Gastroesophageal sphincter (tissue), 4 donors: Measurements from ENCODE around the gene LIN9. TPM values are rescaled to one million over a fixed set of nuclear protein-coding genes. Genes with fewer than 3 reads are reported as not detected.
"Not testable (repeated sequence)": the region's sequence is repeated elsewhere in the genome, so short reads cannot be mapped to it uniquely, and the experiment has no call there.

ENCODE experiments used
- ATAC-seq: fragments of 150-250 bp; one replicate; pipeline ENCODE4 v1.9.1; 2016; ENCODE audit warnings: mild to moderate bottlenecking, moderate library complexity
- H3K27ac ChIP-seq, 4 donors: fragments of 200-600 bp; sonication (generic) in 3 of 4; 1 replicate in 3 of 4; 2 replicates in 1 of 4; pipeline ENCODE4 v1.5.1; 2016 to 2019
- H3K27me3 ChIP-seq: fragments of 200-600 bp; sonication (generic); one replicate; pipeline ENCODE4 v1.5.1; 2019
- H3K36me3 ChIP-seq, 2 donors: fragments of 200-600 bp; sonication (generic); one replicate each; pipeline ENCODE4 v1.5.1; 2019; ENCODE audit warnings: control low read depth in 1 of 2
- H3K4me1 ChIP-seq, 3 donors: fragments of 200-600 bp; sonication (generic); 1 replicate in 2 of 3; 2 replicates in 1 of 3; pipeline ENCODE4 v1.5.1; 2016 to 2019; ENCODE audit warnings: control low read depth in 2 of 3
- H3K4me3 ChIP-seq, 2 donors: fragments of 200-600 bp; sonication (generic); one replicate each; pipeline ENCODE4 v1.5.1; 2019; ENCODE audit warnings: mild to moderate bottlenecking in 1 of 2, moderate library complexity in 1 of 2
- H3K9me3 ChIP-seq, 3 donors: fragments of 200-600 bp; sonication (generic); one replicate each; pipeline ENCODE4 v1.5.1; 2017 to 2019; ENCODE audit warnings: control low read depth in 2 of 3
- EP300 ChIP-seq: sonication (generic); formaldehyde crosslinking; IDR thresholded peaks from one replicate; pipeline ENCODE4 v1.6.1; 2017; ENCODE audit warnings: antibody characterized with exemption, mild to moderate bottlenecking
- POLR2A ChIP-seq, 2 donors: fragments of 450-650 bp; IDR thresholded peaks; one replicate each; pipeline ENCODE4 v1.6.1; 2017; ENCODE audit warnings: antibody characterized with exemption in 2 of 2, mild to moderate bottlenecking in 2 of 2, moderate library complexity in 1 of 2
- POLR2AphosphoS5 ChIP-seq: sonication (generic); formaldehyde crosslinking; IDR thresholded peaks from one replicate; pipeline ENCODE4 v1.6.1; 2017; ENCODE audit warnings: antibody characterized with exemption
- WGBS, 2 donors: methylation state at CpG; one replicate each; pipeline ENCODE4 v1.1.5; 2018; ENCODE audit warnings: low coverage in 1 of 2; 5-methylcytosine and 5-hydroxymethylcytosine counted together
- total RNA-seq, 4 donors: library from RNA; depleted of rRNA; stranded (reverse); fragments of >200 nt; gene quantifications; one replicate each; pipeline ENCODE4 v1.1.0, GENCODE V29; 2016
- TF ChIP-seq, protein P1 (sequence below), 4 experiments: fragments of 200-600 bp in 2 of 4; fragments of 450-650 bp in 2 of 4; sonication (generic) in 1 of 4; IDR thresholded peaks; one replicate each; pipeline ENCODE4 v1.5.1; 2017 to 2019; ENCODE audit warnings: antibody characterized with exemption in 4 of 4, mild to moderate bottlenecking in 2 of 4, moderate library complexity in 2 of 4

LIN9 gene
- total RNA-seq, 4 donors from 2014 or later: 2.8 to 5.4 (median 3.4) TPM

DNA sequence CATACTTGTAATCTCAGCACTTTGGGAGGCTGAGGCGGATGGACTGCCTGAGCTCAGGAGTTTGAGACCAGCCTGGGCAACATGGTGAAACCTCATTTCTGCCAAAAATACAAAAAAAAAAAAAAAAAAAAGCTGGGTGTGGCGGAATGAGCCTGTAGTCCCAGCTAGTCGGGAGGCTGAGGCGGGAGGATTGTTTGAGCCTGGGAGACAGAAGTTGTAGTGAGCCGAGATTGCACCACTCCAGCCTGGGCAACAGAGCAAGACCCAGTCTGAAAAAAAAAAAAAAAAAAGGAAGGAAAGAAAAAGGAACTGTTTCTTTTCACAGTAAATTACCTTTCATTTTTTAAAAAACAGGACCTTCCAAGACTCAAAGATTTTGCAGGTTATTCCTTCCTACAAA, 29.5 kb downstream of the LIN9 start:
- Histone ChIP-seq H3K36me3 (peaks cover 0 to 7% of the 10 kb centered on the region in 2 donors), H3K4me3 (no peak overlapping the region), H3K9me3 (no peaks in the 10 kb centered on the region), H3K27me3 (no peaks in the 10 kb centered on the region), H3K27ac (no peak overlapping the region), H3K4me1 (no peaks in the 10 kb centered on the region)
- ATAC-seq: no peak
- 95% methylated on average over 4 of the region's 5 CpGs; no CpG with 5 or more reads in 1 of the 2 donors for WGBS, 2 donors
- TF ChIP-seq EP300 (no peak), POLR2AphosphoS5 (no peak), POLR2A (IDR thresholded peaks at IDR 0.05) (no peak)
- TF ChIP-seq, protein P1, sequence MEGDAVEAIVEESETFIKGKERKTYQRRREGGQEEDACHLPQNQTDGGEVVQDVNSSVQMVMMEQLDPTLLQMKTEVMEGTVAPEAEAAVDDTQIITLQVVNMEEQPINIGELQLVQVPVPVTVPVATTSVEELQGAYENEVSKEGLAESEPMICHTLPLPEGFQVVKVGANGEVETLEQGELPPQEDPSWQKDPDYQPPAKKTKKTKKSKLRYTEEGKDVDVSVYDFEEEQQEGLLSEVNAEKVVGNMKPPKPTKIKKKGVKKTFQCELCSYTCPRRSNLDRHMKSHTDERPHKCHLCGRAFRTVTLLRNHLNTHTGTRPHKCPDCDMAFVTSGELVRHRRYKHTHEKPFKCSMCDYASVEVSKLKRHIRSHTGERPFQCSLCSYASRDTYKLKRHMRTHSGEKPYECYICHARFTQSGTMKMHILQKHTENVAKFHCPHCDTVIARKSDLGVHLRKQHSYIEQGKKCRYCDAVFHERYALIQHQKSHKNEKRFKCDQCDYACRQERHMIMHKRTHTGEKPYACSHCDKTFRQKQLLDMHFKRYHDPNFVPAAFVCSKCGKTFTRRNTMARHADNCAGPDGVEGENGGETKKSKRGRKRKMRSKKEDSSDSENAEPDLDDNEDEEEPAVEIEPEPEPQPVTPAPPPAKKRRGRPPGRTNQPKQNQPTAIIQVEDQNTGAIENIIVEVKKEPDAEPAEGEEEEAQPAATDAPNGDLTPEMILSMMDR (IDR thresholded peaks at IDR 0.05): no peak

DNA sequence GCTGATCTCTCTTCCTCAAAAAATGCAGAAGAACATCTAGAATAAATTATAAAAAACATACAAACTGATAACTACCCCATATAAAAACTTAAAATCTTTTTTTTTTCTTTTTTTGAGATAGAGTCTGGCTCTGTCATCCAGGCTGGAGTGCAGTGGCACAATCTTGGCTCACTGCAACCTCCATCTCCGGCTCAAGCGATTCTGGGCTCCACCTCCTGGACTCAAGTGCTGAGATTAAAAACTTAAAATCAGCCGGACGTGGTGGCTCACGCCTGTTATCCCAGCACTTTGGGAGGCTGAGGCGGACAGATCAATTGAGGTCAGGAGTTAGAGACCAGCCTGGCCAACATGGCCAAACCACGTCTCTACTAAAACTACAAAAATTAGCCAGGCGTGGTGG, 31.1 kb downstream of the LIN9 start:
- Histone ChIP-seq H3K27me3 (no peaks in the 10 kb centered on the region), H3K9me3 (no peaks in the 10 kb centered on the region)

DNA sequence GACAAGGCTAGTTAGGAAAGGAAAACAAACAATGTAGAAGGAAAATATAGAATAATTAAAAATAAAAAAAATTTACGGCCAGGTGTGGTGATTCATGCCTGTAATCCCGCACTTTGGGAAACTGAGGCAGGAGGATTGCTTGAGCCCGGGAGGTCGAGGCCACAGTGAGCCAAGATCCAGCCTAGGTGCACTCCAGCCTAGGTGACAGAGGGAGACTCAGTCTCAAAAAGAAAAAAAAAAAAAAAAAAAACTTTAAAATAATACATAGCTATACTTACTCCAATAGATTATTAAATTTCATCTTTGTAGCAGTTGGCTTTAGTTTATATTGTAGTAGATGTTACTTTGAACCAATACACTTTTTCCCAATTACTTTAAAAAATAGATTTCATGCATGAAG, 32.0 kb downstream of the LIN9 start:
- WGBS, 2 donors: 80 to 93% methylated on average over 2 to 4 of the region's 4 CpGs
- TF ChIP-seq, protein P1 (IDR thresholded peaks at IDR 0.05): no peak
- TF ChIP-seq POLR2AphosphoS5 (no peak), EP300 (no peak), POLR2A (IDR thresholded peaks at IDR 0.05) (no peak)
- Histone ChIP-seq H3K9me3 (no peaks in the 10 kb centered on the region), H3K4me1 (no peaks in the 10 kb centered on the region), H3K36me3 (peaks cover 0 to 3% of the 10 kb centered on the region in 2 donors), H3K27ac (no peak overlapping the region), H3K27me3 (no peaks in the 10 kb centered on the region), H3K4me3 (no peak overlapping the region)
- no peak for ATAC-seq

More for the DNA sequence above, 31.1 kb downstream of the LIN9 start:
- H3K27ac ChIP-seq: no peak overlapping the region
- peaks cover 0 to 3% of the 10 kb centered on the region in 2 donors for H3K36me3 ChIP-seq
- ATAC-seq: no peak
- 100% methylated on average over 2 of the region's 8 CpGs; no CpG with 5 or more reads in 1 of the 2 donors for WGBS, 2 donors
- TF ChIP-seq POLR2AphosphoS5: no peak
- no peaks in the 10 kb centered on the region for H3K4me1 ChIP-seq
- H3K4me3 ChIP-seq: no peak overlapping the region

DNA sequence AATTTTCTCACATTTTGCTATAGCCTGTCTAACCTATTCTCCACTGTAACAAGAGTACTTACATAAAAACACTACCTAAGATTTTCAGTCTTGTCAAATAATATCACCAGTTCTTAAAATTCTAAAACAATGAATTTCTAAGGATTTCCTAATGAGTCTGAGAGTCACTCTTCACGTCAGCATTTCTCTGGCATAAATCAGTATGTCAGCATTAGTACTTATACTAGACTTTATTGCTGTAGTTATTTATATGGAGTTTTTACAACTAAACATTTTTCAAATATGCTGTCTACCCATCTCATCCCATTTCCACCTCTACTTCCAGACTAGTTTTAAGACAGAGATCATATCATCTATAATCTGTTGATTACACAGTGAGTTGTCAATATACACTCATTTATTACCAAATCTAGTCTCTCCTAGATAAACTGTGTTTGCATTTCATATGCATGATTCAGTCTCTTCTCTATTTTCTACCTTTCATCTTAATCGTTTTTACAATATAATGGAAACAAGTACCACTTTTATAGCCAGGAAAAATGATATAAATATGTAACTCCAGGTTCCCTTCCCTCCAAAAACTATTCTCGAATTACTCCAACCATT, 32.8 kb downstream of the LIN9 start:
- 81 to 84% methylated on average over 3 of the region's 3 CpGs for WGBS, 2 donors
- no peaks in the 10 kb centered on the region for H3K9me3 ChIP-seq
- H3K4me3 ChIP-seq: no peak overlapping the region
- TF ChIP-seq EP300: no peak
- TF ChIP-seq, protein P1 (IDR thresholded peaks at IDR 0.05): no peak
- TF ChIP-seq POLR2A (IDR thresholded peaks at IDR 0.05): no peak
- no peak for TF ChIP-seq POLR2AphosphoS5
- no peaks in the 10 kb centered on the region for H3K4me1 ChIP-seq
- H3K27ac ChIP-seq: no peak overlapping the region
- no peak for ATAC-seq
- peaks cover 0 to 3% of the 10 kb centered on the region in 2 donors for H3K36me3 ChIP-seq
- no peaks in the 10 kb centered on the region for H3K27me3 ChIP-seq

DNA sequence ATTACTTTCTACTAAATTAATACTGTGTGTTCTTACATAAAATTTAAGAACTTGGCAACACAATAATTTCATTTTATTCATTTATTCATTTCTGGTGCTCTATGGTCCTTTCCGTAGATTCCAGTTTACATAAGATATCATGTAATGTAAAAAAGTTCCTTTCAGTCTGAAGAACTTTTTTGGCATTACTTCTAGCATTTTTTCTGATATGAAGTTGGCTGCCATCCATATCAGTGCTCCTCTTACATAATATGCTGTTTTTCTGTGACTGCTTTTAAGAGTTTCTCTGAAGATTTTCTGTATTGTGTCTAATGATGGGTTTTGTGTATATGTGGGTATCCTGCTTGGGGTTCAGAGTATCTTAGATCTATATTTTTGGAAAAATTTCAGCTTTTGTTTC, 34.8 kb downstream of the LIN9 start:
- no peak for ATAC-seq
- WGBS, 2 donors: 63 to 100% methylated on average over 1 of the region's 1 CpG
- Histone ChIP-seq H3K4me1 (no peaks in the 10 kb centered on the region), H3K9me3 (no peaks in the 10 kb centered on the region), H3K27me3 (no peaks in the 10 kb centered on the region), H3K36me3 (peaks cover 0 to 2% of the 10 kb centered on the region in 2 donors), H3K27ac (no peak overlapping the region), H3K4me3 (no peak overlapping the region)
- TF ChIP-seq EP300 (no peak), POLR2A (IDR thresholded peaks at IDR 0.05) (no peak), POLR2AphosphoS5 (no peak)
- TF ChIP-seq, protein P1 (IDR thresholded peaks at IDR 0.05): no peak

DNA sequence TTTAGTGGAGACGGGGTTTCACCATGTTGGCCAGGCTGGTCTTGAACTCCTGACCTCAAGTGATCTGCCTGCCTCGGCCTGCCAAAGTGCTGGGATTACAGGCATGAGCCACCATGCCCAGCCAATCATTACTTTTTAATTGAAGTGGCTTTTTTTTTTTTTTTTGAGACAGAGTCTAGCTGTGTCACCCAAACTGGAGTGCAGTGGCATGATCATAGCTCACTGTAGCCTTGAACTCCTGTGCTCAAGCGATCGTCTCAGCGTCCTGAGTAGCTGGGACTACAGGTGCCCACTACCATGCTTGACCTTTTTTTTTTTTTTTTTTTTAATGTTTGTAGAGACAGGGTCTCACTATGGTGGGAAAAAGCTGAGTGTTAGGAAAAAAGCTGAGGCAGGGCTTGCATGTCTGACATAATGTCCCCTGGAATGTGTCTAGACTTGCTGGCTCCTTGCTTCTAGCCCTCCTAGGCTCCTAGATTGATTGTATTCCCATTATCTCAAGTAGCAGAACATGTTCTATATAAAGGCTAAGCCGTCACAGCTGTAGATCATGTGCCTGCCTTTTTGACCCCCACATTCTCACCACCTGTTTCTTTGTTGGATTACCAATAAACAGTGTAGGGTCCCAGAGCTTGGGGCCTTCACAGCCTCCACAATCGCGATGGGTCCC, 36.6 kb downstream of the LIN9 start:
- H3K27ac ChIP-seq, ATAC-seq: not testable (repeated sequence)
- 92% methylated on average over 5 of the region's 8 CpGs; no CpG with 5 or more reads in 1 of the 2 donors for WGBS, 2 donors

More for the DNA sequence above, 36.6 kb downstream of the LIN9 start:
- H3K36me3 ChIP-seq, H3K9me3 ChIP-seq, H3K27me3 ChIP-seq, H3K4me3 ChIP-seq, H3K4me1 ChIP-seq: not testable (repeated sequence)
